Stimulated activated CD4-positive, alpha-beta T cell treated with anti-CD3 and anti-CD28 coated beads, Interleukin-1b, Interleukin-23, amount 100 ng/mL, for 48 hours (primary cell): Measurements from ENCODE around the gene PPM1M.

ENCODE experiments used
- DNase-seq: peaks from one replicate; pipeline ENCODE4 v3.0.0-alpha.2; 2020

PPM1M gene, protein sequence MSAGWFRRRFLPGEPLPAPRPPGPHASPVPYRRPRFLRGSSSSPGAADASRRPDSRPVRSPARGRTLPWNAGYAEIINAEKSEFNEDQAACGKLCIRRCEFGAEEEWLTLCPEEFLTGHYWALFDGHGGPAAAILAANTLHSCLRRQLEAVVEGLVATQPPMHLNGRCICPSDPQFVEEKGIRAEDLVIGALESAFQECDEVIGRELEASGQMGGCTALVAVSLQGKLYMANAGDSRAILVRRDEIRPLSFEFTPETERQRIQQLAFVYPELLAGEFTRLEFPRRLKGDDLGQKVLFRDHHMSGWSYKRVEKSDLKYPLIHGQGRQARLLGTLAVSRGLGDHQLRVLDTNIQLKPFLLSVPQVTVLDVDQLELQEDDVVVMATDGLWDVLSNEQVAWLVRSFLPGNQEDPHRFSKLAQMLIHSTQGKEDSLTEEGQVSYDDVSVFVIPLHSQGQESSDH

DNA sequence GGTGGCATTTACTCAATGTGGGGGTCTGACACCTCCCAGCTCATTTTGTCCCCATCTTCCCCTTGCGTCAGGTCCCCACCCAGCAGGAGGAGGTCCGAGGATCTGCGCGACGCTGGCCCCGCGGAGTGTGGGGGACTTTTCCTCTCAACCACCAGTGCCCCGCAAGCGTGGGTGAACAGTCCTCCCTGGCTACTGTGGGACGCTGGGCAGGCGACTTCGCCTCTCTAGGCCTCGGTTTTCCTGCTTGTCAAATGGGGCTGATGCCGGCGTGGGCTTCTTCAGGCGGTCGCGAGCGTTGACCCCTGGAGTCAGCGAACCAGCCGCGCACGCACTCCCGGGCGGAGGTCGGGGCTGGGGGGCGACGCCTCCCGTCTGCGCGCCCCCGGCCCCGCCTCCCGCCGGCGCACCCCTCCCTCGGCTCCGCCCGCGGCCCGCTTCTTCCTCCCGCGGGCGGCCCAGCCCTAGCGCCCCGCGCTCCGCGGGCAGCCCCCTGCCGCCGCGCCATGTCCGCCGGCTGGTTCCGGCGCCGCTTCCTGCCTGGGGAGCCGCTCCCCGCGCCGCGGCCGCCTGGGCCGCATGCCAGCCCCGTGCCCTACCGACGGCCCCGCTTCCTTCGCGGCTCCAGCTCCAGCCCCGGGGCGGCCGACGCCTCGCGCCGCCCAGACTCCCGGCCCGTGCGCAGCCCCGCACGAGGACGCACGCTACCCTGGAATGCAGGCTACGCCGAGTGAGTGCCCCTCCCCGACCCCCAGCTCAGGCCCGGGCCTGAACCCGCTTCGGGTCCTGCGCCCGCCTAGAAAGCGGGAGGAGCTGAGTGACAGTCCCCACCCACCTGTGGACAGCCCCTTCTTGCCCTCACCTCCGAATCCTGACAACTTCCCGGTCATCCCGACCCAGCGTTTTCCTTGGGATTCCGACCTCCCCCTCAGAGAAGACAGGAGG lies at the start of gene PPM1M:
Gene PPM1M (plus strand): TSS at position 438 of the 942 bp plus-strand sequence. CDS start 66 bp downstream, at position 504.
- peak; percentile 50 for DNase-seq

DNA sequence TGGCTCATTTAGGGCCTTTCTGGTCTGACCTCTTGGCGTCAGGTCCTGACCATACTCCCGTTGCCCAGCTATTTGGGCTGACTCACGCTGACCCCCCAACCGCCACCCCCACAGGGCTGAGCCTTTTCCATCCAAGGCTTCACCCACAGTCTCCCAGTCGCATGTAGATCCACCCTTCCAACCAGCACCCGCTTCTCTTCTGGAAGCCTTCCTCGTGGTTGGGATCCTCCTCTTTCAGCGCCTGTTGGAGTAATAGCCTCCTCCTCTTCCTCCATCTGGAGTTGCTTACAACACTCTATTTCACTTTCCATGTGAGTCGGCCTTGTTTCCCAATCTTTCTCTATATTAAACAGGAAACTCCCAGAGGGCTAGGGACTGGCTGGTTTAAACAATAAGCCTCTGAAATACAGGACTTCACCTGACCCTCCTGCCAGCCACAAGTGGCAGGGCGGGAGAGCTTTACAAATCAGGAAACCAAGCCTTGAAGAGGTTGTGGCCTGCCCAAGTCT lies 49.7 kb upstream of the PPM1M start:
- DNase-seq, result no peak

DNA sequence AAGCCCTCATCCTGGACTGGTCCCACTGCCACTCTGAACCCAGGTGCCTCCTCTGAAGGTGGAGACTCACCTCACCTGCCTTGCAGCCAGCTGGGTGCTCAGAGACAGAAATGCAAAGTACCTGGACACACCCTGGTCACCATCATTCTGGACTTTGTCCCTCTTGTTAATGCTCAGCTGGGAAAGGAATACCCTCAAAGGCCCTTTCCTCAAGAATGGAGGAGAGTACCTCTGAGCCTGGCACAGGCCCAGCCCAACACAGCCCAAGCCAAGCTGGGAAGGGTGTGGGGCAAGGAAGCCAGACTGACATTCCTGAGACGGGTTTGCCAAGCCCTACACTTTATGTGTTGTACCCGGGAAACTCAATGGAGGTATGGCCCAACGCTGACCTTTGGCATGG lies 48.6 kb upstream of the PPM1M start:
- DNase-seq, result no peak

DNA sequence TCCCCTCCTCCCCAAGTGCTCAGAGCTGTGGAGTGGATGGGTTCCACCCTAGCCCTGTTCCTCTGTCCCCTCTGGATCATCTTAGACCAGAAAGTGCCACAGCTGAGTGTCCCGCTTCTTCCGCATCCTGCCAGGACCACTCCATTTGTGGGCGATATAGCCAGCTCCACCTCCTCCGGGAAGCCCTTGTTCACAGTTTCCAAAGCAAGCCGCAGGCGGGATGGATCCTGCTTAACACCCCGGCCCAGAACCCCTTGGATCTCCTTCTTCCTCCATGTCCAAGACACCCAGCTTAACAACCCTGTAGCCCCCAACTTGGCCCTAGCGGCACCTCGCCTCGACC lies 48.1 kb upstream of the PPM1M start:
- DNase-seq, result no peak

DNA sequence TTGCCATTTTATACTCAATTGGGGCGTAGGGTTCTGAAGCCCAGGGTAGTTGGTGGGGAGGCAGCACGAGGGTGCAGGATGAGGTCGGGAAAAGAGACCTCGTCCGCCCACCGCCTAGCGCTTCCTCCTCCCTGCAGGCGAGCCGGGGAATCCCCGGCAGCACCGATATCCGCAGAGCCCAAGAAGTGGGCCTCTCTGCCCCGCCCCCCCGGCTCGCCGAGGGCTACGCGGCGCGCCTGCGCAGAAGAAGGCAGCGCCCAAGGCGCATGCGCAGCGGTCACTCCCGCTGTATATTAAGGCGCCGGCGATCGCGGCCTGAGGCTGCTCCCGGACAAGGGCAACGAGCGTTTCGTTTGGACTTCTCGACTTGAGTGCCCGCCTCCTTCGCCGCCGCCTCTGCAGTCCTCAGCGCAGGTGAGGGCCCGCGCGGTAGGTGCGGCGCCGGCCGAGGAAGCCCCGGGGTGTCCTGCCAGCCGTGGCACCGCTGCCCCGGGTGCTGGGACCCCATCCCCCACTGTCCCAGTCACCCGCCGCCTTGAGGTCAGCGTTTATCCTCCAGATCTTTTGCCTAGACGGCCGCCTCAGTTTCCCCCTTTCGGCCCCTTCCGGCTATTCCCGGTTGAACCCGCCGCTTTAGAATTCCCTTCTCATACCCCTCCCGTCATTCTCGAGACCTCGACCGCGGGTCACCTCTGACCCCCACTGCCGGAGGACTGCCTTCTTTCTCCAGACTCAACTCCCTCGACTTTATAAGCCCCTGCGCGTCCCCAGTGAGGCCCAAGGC lies 47.5 kb upstream of the PPM1M start, which contains the start of gene ALAS1:
Gene ALAS1 (plus strand): TSS at position 319 of the 784 bp plus-strand sequence. CDS start 1,082 bp downstream, outside the sequence.
- peak; percentile 91 for DNase-seq

DNA sequence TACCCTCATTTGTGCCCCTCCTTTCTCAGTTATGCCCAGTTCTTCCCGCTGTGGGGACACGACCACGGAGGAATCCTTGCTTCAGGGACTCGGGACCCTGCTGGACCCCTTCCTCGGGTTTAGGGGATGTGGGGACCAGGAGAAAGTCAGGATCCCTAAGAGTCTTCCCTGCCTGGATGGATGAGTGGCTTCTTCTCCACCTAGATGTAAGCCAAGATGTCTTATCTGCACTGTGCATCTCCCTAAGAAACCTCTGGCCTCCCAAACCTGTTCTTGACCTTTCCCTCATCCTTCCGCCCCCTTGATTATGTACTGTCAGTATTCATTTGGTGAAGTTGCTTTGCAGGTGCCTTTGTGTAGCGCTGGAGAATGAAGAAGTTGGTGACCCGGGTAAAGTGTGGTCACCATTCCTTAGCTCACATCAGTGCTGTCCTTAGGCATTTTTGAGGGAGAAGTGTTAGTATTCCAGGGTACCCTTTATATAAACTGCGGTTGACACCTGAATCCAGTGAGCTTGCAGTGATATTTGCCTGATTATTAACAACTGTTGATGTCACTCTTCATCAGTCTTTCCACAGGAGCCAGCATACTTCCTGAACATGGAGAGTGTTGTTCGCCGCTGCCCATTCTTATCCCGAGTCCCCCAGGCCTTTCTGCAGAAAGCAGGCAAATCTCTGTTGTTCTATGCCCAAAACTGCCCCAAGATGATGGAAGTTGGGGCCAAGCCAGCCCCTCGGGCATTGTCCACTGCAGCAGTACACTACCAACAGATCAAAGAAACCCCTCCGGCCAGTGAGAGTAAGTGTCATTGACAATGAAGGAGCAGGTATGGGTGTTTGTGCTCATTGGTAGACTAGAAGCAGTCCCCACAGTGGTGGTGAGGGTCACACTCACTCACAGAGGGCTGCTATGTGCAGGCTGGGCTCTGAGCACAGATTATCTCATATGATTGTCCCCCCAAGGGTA lies 46.6 kb upstream of the PPM1M start:
- DNase-seq, result no peak

DNA sequence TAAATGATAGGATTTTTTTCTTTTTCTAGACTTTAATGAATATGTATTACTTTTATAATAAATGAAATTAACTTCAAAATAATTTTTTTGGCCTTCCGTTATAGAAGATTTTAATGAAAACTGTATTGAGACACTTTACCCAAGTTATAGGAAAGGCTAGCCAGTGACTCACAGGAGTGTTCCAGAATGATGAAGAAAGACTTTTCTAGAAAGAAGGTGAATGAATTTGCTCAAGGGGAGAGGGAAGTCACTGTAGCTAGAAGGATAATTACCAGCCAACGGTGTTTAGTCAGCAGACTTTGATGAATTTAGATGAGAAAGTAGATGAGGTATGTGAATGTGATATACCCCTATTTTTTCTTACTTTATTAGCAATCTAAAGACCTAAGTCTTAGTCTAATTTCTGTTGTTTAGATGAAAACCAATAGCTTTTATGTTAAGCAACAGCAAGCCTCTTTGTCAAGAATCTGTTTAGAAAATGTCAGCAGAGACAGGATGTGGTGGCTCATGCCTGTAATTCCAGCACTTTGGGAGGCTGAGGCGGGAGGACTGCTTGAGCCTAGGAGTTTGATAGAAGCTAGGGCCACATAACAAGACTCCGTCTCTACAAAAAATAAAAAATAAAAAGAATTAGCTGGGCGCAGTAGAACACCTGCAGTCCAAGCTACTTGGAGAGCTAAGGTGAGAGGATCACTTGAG lies 44.4 kb upstream of the PPM1M start:
- no peak for DNase-seq

DNA sequence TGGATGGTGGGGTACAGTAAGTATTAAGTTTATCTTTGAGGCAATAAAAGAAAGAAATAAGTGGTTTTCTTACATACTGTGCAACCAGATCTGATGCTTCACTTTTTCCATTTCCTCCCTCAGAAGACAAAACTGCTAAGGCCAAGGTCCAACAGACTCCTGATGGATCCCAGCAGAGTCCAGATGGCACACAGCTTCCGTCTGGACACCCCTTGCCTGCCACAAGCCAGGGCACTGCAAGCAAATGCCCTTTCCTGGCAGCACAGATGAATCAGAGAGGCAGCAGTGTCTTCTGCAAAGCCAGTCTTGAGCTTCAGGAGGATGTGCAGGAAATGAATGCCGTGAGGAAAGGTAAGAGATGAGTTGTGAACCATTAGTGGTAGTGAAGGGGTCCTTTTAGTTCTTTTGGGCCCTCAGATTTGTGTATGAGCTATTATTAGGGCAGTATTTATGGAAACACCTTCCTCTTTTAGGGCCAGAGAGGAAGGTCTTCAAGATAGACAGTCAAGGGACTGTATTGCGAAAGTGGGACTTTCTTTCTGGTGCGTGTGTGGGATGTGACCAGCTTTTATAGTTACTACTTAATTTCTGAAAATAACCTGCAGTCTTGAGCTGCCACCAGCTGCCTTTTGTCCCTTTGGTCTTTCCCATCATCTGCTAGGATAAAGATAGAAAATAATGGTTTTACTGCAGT lies 43.0 kb upstream of the PPM1M start:
- DNase-seq, result no peak

DNA sequence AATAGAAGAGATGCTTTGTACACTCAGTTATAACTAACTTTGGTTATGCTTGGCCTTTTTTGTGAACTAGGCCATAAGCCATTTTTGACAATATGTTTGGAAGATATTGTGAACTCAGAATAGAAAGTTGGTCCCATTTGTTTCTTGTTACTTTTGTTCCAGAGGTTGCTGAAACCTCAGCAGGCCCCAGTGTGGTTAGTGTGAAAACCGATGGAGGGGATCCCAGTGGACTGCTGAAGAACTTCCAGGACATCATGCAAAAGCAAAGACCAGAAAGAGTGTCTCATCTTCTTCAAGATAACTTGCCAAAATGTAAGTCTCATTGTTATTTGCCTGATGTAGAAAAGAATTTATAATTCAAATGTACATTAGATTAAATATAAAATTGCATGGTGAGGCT lies 41.9 kb upstream of the PPM1M start:
- DNase-seq, result no peak

DNA sequence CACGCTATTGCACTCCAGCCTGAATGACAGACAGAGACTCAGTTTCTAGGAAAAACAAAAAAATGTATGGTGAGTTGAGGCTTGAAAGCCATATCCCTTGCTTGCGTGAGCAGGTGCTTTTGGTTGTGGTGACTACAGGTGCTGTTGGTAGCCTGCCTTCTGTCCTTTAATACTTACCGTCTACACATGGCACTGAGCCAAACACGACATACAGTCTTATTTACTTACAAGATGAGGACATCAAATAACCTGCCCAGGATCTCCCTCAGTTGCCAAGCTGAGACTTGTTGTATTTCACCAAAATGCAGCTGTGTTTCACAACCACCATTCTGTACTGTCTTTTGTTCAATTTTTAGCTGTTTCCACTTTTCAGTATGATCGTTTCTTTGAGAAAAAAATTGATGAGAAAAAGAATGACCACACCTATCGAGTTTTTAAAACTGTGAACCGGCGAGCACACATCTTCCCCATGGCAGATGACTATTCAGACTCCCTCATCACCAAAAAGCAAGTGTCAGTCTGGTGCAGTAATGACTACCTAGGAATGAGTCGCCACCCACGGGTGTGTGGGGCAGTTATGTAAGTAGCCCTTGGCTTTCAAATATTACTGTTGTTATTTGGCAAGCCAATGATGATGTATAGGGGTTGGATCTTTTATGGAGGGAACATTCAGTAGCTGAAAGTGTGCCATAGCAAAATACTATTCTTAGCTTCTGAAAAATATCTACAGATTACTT lies 41.1 kb upstream of the PPM1M start:
- peak; percentile 44 for DNase-seq

DNA sequence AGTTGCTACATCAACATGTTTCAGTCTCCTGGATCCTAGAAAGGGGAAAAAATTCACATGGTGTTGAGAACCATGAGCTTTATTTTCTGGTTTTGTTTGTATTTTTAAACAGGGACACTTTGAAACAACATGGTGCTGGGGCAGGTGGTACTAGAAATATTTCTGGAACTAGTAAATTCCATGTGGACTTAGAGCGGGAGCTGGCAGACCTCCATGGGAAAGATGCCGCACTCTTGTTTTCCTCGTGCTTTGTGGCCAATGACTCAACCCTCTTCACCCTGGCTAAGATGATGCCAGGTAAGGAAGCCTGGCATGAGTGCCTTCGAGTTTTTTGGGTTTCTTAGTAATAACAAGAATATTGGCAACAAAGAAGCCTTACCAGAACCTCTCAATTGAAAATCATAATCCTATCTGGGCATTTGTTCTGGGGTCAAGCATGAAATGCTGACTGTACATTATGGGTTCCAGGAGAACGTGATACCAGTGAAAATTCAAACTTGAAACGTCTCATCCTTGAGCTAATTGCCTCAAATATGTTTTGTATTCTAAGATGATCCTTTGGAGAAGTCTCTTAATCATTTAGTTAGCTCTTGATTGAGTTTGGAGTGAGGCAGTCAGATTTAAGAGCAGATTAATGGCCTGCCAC lies 39.7 kb upstream of the PPM1M start:
- no peak for DNase-seq

DNA sequence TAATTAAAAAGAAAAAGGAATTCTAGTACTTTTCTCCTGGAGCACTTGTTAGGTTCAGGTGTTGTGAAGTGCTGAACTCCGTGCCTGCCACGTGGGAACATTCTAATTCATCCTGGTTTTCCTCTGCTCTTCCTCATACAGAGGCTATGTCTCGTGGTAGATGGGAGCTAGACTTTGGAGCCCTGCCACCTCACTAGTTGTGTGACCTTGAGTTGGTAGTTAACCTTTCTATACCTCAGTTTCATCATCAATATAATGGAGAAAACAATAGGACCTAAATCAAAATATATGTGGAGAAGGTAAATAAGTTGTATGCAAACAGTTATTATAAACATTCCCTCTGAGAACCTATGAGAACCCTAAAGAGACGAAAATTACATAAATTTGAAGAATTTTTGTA lies 37.0 kb upstream of the PPM1M start:
- no peak for DNase-seq

DNA sequence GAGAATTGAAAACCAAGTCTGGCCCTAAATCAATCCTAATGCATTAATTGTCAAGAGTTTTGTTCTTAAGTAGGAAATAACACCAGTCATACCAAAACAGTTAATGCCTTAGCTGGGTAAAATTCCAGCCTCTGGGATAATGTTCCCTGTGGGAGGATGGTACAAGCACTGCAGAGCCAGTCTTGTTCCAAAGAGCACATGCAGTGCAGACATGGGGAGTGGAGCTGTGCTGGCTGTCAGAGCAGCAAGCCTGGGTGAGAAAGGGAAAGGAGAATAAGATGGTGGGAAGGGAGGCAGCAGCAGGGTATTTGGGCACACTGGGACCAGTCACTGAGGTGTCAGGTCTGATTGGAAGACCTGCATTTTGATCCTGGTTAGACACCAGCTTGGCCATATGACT lies 35.5 kb upstream of the PPM1M start:
- no peak for DNase-seq

DNA sequence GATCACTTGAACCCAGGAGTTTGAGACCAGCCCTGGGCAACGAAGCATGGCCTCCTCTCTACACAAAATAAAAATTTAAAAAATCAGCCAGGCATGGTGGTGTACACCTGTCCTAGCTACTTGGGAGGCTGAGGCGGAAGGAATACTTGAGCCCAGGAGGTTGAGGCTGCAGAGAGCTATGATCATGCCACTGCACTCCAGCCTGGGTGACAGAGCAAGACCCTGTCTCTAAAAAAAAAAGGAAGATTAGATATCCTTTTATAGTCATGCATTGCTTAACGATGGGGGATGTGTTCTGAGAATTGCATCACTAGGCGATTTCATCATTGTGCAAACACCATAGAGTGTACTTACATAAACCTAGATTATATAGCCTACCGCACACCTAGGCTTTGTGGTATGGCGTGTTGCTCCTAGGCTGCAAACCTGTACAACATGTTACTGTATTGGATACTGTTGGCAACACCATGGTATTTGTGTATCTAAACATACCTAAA lies 35.0 kb upstream of the PPM1M start:
- no peak for DNase-seq

DNA sequence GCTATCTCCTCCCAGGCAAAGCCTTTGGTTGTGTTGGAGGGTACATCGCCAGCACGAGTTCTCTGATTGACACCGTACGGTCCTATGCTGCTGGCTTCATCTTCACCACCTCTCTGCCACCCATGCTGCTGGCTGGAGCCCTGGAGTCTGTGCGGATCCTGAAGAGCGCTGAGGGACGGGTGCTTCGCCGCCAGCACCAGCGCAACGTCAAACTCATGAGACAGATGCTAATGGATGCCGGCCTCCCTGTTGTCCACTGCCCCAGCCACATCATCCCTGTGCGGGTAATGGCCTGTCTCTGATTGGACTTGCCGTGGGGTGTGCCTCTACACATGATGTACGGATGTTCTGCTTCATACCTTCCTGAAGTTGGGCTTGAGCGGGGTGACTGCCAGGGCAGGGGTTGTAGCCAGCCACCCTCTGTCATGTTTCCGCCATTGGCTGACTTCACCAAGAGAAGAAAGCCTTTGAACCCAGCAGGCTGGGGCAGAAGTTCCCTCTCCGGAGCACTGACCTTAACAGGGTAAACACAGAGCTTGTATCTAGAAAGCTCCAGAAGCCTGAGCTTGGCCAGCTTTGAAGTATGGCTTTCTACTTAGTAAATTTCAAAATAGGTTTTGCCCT lies 34.2 kb upstream of the PPM1M start:
- DNase-seq, result no peak

DNA sequence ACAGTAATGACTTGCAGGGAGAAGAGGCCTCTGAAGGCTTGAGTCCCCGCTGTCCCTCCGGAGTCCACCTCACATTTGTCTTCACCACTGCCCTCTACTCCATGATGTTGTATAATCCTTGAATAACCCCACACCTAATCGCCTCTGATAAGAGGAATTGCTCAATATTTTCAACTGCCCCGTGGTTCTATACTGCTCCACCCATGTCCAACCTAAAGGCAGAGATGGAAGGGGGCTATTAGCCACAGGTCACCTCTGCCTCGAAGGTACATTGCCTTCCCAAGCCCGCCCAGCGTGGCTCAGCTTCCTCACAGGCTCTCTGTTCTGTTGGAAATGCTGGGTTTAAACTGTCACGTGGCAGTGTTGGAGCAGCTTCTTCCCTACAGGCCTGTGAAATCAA lies 32.6 kb upstream of the PPM1M start:
- no peak for DNase-seq

DNA sequence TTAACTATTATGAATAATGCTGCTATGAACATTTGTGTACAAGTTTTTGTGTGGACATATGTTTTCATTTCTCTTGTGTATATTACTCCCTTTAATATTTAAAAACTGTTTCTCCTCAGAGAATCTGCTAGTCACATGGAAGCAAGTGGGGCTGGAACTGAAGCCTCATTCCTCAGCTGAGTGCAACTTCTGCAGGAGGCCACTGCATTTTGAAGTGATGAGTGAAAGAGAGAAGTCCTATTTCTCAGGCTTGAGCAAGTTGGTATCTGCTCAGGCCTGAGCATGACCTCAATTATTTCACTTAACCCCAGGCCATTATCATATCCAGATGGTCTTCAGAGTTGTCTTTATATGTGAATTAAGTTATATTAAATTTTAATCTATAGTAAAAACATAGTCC lies 31.7 kb upstream of the PPM1M start:
- DNase-seq, result no peak

DNA sequence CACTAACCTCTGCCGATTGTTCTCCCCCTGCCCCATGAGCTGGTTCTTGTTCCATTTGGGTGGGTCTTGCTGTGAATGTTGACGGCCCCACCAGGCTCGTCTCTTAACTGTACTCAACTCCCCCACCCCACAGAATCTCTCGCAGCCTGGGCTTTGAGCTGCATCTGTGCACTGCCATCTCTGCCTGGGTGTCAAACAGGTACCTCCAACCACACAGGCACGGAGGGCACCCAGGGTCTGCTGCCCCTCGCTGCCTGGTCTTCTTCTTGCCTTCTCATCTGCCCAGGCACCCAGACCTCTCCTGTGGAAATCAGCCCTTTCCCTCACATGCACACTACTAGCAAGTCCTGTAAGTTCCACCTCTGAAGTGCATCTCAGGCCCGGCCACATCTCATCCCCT lies 30.2 kb upstream of the PPM1M start:
- DNase-seq, result no peak
